A673 (cell line): ENCODE results near the gene CAMKK1.

Experiments used
- EZH2 ChIP-seq: fragments of 200-600 bp; sonication (generic); IDR thresholded peaks from 2 replicates; pipeline ENCODE4 v1.6.1; 2017; ENCODE audit warnings: borderline replicate concordance, low read depth, mild to moderate bottlenecking, mixed read lengths, antibody characterized with exemption, low read length; ENCODE audit not compliant: poor library complexity, severe bottlenecking
- TF ChIP-seq, protein P1 (sequence below): fragments of 300-800, 200-600 bp; sonication (generic); conservative IDR thresholded peaks from 2 replicates; pipeline ENCODE4 v1.5.1; 2017; ENCODE audit warnings: low read depth, mild to moderate bottlenecking, antibody characterized with exemption, low read length, moderate library complexity, mixed read lengths

- TF ChIP-seq, protein P1, sequence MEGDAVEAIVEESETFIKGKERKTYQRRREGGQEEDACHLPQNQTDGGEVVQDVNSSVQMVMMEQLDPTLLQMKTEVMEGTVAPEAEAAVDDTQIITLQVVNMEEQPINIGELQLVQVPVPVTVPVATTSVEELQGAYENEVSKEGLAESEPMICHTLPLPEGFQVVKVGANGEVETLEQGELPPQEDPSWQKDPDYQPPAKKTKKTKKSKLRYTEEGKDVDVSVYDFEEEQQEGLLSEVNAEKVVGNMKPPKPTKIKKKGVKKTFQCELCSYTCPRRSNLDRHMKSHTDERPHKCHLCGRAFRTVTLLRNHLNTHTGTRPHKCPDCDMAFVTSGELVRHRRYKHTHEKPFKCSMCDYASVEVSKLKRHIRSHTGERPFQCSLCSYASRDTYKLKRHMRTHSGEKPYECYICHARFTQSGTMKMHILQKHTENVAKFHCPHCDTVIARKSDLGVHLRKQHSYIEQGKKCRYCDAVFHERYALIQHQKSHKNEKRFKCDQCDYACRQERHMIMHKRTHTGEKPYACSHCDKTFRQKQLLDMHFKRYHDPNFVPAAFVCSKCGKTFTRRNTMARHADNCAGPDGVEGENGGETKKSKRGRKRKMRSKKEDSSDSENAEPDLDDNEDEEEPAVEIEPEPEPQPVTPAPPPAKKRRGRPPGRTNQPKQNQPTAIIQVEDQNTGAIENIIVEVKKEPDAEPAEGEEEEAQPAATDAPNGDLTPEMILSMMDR, result no peak
- no peak for TF ChIP-seq EZH2
Observed at GRCh38 chr17:3892095-3892998, 506 bp downstream of the CAMKK1 start.
